ENCODE data around the gene TMEM117. TPM values are rescaled to one million over a fixed set of nuclear protein-coding genes. Genes with fewer than 3 reads are reported as not detected.

TMEM117 gene
- total RNA-seq, 1 experiment from 2014 or later: 1.1 TPM

DNA sequence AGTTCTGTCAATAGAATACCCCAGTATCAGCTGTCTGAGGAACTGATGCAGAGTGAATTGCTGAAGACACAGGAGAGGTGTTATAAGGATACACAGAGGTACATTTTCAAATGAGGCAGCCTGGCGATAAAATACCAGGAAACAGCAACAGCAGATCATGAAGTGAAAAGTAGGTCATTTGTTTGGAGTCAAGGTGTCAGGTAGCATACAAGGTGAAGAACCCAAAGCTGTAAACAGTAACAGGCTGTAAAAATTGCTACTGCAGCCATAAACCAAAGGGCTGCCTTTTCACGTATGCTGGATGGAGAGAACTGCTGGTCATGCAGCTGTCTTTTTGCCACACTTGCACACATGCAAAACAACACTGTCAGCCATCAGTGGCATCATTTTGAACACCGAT is 20.5 kb upstream of the TMEM117 start:
- no peak for DNase-seq
- CTCF ChIA-PET: no interaction called here
- Mint-ChIP-seq H3K4me3 (ENCODE audit: low read depth, unreplicated experiment) (no peak overlapping the region), H3K36me3 (ENCODE audit: insufficient read depth, unreplicated experiment) (no peaks in the 10 kb centered on the region), H3K4me1 (ENCODE audit: low read depth, unreplicated experiment) (peaks cover 8% of the 10 kb centered on the region), H3K27ac (ENCODE audit: unreplicated experiment) (no peak overlapping the region), H3K9me3 (ENCODE audit: low read depth, unreplicated experiment) (no peaks in the 10 kb centered on the region), H3K27me3 (ENCODE audit: unreplicated experiment) (no peaks in the 10 kb centered on the region)
- no TSS peak for BruUV-seq (replicated peaks)
- intact Hi-C loops (cut with micrococcal nuclease; ENCODE audit: unreplicated experiment): no loop called here
- TF ChIP-seq, protein P1, sequence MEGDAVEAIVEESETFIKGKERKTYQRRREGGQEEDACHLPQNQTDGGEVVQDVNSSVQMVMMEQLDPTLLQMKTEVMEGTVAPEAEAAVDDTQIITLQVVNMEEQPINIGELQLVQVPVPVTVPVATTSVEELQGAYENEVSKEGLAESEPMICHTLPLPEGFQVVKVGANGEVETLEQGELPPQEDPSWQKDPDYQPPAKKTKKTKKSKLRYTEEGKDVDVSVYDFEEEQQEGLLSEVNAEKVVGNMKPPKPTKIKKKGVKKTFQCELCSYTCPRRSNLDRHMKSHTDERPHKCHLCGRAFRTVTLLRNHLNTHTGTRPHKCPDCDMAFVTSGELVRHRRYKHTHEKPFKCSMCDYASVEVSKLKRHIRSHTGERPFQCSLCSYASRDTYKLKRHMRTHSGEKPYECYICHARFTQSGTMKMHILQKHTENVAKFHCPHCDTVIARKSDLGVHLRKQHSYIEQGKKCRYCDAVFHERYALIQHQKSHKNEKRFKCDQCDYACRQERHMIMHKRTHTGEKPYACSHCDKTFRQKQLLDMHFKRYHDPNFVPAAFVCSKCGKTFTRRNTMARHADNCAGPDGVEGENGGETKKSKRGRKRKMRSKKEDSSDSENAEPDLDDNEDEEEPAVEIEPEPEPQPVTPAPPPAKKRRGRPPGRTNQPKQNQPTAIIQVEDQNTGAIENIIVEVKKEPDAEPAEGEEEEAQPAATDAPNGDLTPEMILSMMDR (IDR thresholded peaks at IDR 0.05; ENCODE audit: unreplicated experiment): no peak

DNA sequence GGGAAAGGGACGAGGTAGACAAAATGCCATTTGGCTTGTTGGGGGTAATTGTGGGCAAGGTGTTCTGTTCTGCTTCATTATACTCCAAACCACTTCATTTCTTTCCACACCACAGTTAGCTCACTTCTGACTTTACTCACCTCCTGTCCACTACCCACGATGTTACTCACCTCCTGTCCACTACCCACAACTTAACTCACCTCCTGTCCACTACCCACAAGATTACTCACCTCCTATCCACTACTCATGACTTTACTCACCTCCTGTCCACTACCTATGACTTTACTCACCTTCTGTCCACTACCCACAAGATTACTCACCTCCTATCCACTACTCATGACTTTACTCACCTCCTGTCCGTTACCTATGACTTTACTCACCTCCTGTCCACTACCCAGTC is 19.7 kb upstream of the TMEM117 start:
- H3K9me3 Mint-ChIP-seq (ENCODE audit: low read depth, unreplicated experiment): no peaks in the 10 kb centered on the region
- DNase-seq: no peak
- CTCF ChIA-PET: no interaction called here
- intact Hi-C loops (cut with micrococcal nuclease; ENCODE audit: unreplicated experiment): no loop called here
- BruUV-seq (replicated peaks): no TSS peak
- no peak overlapping the region for H3K4me3 Mint-ChIP-seq (ENCODE audit: low read depth, unreplicated experiment)
- no peak overlapping the region for H3K27ac Mint-ChIP-seq (ENCODE audit: unreplicated experiment)
- no peaks in the 10 kb centered on the region for H3K36me3 Mint-ChIP-seq (ENCODE audit: insufficient read depth, unreplicated experiment)
- H3K4me1 Mint-ChIP-seq (ENCODE audit: low read depth, unreplicated experiment): peaks cover 8% of the 10 kb centered on the region
- H3K27me3 Mint-ChIP-seq (ENCODE audit: unreplicated experiment): no peaks in the 10 kb centered on the region
- TF ChIP-seq, protein P1 (IDR thresholded peaks at IDR 0.05; ENCODE audit: unreplicated experiment): no peak

DNA sequence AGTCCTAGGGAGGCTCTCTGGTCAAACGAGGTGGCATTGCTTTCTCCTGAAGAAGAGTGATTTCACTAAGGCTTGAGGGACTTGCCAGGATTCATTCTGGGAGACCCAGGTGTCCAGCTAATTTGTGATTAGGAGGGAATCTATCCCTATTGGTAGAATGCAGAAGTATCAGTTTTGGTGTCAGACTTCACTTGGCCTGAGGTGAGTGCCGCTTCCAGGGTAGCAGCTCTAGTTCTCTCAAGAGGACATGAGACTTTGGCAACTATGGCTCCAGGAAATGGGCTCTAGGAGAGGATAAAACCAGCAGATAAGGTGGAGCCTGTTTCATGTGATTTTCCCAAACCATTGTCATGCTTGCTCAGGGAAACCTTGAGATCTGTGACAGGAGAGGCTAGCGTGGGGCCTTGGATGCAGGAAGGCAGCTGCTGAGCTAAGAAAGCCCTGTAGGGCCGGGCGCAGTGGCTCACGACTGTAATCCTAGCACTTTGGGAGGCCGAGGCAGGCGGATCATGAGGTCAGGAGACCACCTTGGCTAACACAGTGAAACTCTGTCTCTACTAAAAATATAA is 11.6 kb upstream of the TMEM117 start:
- Mint-ChIP-seq H3K27me3 (ENCODE audit: unreplicated experiment) (no peaks in the 10 kb centered on the region), H3K4me3 (ENCODE audit: low read depth, unreplicated experiment) (no peak overlapping the region), H3K9me3 (ENCODE audit: low read depth, unreplicated experiment) (no peaks in the 10 kb centered on the region), H3K36me3 (ENCODE audit: insufficient read depth, unreplicated experiment) (no peaks in the 10 kb centered on the region), H3K4me1 (ENCODE audit: low read depth, unreplicated experiment) (no peaks in the 10 kb centered on the region), H3K27ac (ENCODE audit: unreplicated experiment) (no peak overlapping the region)
- TF ChIP-seq, protein P1 (IDR thresholded peaks at IDR 0.05; ENCODE audit: unreplicated experiment): no peak
- no peak for DNase-seq
- no TSS peak for BruUV-seq (replicated peaks)
- intact Hi-C loops (cut with micrococcal nuclease; ENCODE audit: unreplicated experiment): no loop called here
- CTCF ChIA-PET: no interaction called here

DNA sequence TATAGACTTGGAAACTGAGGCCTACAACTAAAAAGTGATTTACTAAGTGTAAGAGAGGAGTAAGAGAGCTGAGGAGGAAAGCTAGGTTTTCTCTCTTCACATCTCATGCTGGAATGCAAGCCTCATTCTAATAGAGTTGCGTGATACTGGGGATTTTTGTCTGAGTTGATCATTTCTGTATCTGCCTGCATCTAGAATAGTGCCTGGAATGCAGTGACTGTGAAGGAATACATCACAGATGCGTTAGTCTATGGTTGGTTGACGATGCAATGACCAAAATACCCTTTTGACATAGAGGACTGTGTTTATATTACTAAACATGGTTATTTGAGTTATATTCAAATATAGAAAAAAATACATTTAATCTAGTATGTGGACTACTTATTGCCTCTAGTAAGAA is 9.2 kb upstream of the TMEM117 start:
- Mint-ChIP-seq H3K4me3 (ENCODE audit: low read depth, unreplicated experiment) (no peak overlapping the region), H3K27me3 (ENCODE audit: unreplicated experiment) (no peaks in the 10 kb centered on the region), H3K27ac (ENCODE audit: unreplicated experiment) (no peak overlapping the region), H3K4me1 (ENCODE audit: low read depth, unreplicated experiment) (no peaks in the 10 kb centered on the region), H3K36me3 (ENCODE audit: insufficient read depth, unreplicated experiment) (no peaks in the 10 kb centered on the region), H3K9me3 (ENCODE audit: low read depth, unreplicated experiment) (no peaks in the 10 kb centered on the region)
- intact Hi-C loops (cut with micrococcal nuclease; ENCODE audit: unreplicated experiment): no loop called here
- no peak for DNase-seq
- BruUV-seq (replicated peaks): no TSS peak
- TF ChIP-seq, protein P1 (IDR thresholded peaks at IDR 0.05; ENCODE audit: unreplicated experiment): no peak
- CTCF ChIA-PET: no interaction called here
